Activated gamma-delta T cell (primary cell): Measurements from ENCODE around the gene TMEM238L.

Experiments
- DNase-seq: peaks from one replicate; lab custom pipeline; 2025; lab: John Stamatoyannopoulos, UW

The TMEM238L gene

GRCh38 chr17:10804546-10804945, 647 bp upstream of the TMEM238L start:
- no peak for DNase-seq

GRCh38 chr17:10803350-10803749, 549 bp downstream of the TMEM238L start:
- DNase-seq, result no peak

GRCh38 chr17:10802496-10803284, 1.2 kb downstream of the TMEM238L start:
- DNase-seq, result no peak

DNA sequence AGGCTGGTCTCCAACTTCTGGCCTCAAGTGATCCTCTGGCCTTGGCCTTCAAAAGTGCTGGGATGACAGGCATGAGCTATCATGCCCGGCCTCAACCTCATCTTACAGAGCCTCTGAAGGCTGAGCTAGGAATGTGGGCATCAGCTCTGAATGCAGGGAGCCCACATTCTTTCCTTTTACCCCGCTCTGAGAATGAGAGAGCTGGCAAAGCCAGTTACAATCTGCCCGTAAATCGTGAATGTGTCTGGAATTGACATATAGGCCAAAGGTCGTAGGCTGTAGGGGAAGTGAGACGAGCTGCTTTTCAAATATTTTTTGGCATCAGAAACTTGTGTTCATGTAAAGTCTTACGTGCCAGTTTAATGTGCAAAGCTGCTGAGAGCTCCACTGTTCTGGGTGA, 4.5 kb downstream of the TMEM238L start:
- DNase-seq, result no peak

DNA sequence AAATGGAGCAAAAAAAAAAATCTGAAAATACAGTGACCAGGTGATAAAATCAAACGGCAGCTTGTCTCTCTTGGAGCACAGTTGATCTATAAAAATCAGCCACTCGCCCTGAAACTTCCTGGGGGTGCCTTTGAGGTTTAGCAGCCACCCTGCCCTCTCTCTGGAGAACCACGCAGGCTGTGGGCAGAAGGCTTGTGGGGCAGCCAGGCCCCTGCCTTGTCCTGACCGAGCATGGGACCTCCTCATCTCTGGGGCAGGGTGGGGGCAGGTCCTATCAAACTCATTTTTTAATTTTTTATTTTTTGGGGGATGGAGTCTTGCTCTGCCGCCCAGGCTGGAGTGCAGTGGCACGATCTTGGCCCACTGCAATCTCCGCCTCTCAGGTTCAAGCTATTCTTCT, 5.0 kb downstream of the TMEM238L start:
- no peak for DNase-seq

- DNase-seq, result no peak
Observed at GRCh38 chr17:10798332-10798749, 5.6 kb downstream of the TMEM238L start.

GRCh38 chr17:10797476-10798328, 6.2 kb downstream of the TMEM238L start:
- DNase-seq, result no peak

DNA sequence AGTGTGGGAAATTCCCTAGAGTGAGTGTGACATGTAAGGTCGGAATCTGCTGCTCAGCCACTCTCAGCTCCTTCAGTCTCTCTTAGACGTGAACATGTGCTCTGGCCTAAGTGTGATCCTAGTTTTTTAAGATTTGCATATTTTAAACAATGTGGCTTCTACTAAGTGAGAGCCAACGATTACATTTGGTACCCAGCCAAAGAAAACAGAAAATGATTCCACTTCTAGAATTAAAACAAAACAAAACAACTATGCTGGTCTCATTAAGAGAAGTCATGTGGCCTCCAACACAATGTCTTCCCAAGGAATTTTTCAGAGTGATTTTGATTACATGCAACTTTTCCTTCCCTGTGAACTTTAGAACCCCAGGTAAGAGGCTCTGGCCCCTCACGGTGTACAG, 10.1 kb downstream of the TMEM238L start:
- DNase-seq, result no peak

- DNase-seq, result no peak
Observed at GRCh38 chr17:10793256-10793655, 10.6 kb downstream of the TMEM238L start.

GRCh38 chr17:10792151-10792550, 11.7 kb downstream of the TMEM238L start:
- DNase-seq, result no peak

DNA sequence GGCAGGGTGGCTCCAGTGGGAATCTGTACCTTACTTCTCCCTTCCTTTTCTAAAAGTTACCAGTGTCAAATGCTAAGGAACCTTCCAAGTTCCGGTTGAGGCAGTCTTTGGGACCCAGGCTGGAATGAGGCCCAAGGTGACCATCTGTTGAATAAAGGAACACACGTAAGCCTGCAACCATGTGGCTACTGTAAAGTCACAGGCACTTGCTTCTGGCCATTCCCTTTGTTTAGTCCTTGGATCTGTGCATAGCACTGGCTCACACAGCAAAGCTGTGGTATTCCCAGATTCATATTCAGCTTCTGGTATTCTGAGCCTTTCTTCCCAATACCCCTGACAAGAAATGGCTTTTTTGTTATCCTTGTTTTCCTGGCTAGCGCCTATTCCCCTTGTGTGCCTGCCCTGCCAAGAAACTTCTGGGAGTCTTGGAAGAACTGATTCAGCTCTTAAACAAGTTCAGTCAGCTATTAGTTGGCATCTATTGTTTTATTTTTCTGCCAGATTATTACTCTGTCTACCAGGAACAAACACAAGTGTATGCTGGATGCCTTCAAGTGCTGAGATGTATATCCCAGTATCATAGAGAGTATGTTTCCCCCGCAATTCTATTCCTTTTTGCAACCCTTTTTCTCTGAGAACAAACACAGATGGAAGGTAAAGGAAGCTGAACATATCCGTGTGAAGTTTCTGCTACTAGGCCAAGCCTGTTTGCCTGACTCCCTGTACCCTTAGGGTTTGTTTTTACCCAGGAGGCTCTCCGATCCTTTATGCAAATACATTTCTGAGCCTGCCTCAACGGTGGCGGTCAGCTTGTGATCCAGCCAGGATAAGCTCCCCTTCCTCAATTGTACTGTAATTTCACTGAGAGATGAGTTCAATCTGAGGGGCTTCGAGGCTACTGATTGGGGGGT, 13.2 kb downstream of the TMEM238L start:
- no peak for DNase-seq

GRCh38 chr17:10789694-10790271, 14.1 kb downstream of the TMEM238L start:
- DNase-seq, result no peak

DNA sequence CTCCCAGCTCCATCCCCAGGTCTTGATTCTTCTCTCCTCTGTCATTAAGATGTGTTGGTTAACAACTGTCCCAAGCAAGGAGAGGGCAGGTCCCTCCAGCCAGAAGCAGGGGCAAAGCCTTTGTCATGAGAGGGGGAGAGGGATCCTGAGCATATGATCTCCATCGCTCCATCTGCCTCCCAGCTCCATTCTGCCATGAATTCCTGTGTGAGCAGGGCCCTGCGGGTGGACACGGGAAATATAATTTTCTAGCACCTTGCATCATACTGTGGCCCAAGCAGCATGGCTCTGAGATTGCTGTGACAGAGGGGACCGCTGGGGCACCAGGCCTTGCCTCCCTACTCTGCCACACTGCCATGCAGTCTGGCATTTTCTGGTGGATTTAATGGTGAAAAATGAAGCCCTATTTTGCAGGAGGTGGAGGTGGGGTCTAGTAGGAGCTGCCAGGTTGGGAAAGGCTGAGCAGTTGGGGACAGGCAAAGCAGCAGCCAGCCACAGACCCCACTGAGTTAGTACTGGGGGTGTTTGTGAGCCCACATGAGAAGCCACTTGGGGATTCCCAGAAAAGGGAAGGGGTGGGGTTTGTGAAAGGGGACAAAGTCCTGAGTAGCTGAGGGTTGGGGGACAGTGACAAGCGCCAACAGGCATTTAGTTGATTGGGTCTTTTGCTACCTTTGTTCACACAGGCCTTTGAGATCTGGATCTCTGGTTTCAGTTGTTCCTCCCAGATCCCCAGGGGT, 16.4 kb downstream of the TMEM238L start:
- no peak for DNase-seq

- no peak for DNase-seq
Observed at GRCh38 chr17:10785295-10785694, 18.6 kb downstream of the TMEM238L start.

DNA sequence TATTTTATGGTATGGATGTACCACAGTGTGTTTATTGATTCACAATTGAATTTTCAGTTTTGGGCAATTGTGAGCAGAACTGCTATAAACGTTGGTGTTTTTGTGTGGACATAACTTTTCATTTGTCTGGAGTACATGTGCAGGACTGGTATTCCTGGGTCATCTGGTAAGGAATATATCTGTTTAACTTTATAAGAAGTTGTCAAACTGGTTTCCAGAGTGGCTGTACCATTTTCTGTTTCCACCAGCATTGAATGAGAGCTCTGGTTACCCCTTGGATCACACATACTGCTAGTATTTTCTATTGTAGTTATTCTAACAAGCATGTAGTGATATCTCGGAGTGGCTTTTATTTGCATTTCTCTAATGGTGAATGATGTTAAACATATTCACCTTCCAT, 24.3 kb downstream of the TMEM238L start:
- no peak for DNase-seq

DNA sequence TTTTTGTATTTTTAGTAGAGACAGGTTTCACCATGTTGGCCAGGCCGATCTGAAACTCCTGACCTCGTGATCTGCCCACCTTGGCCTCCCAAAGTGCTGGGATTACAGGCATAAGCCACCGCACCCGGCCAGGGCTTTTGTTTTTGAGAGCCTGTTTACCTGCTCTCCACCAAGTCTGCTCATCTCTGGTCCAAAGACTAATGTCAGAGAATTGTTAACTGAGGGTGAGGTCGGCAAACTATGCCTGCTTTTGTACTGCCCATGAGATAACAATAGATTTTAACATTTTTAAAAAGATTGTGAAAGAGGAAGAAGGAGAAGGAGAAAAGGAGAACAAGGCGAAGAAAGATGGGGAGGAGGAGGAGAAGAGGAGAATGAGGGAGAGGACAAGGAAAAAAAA, 26.0 kb downstream of the TMEM238L start:
- DNase-seq, result no peak

DNA sequence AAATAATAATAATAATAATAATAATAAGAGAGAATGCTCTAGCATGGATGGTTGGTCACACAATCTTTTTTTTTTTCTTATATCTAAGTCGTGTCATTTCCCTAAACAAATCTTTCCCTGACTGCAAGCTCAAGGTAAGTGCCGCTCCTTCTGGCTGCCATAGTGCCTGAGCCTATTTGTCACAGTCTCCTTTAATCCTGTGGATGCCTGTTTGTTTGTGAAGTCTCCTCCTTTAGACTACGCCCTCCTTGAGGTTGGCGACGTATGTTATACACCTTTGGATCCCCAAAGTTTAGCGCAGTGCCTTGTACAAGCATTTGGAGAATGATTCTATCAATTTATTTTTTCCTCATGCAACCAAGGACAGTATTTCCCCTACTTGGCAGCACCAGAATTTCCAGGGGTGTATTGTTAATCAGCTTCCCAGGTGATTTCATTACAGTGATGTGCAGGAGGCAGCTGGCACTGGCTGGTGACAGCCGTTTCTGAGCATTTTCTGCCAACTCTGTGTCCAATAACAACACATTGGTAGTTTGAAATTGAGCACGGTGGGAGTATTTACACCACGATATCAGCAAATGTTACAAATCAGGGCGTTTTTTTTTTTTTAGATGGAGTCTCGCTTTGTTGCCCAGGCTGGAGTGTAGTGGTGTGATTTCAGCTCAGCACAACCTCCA, 26.6 kb downstream of the TMEM238L start:
- no peak for DNase-seq

DNA sequence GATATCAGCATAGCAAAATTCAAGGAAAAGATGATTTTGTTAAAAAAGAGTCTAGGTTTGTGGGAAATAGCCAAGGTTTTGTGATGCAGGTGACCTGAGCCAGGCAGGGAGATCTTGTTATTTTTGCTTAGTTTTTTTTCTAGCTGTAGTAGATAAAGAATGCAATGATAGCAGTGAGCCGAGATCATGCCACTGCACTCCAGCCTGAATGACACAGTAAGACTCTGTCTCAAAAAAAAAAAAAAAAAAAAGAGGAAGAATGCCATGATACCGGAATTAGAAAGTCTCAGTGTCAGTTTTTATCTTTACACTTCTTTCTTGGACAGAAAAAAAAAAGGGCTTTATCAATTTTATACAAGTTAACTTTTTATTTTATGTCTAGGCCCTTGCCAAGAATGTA, 27.5 kb downstream of the TMEM238L start:
- no peak for DNase-seq

DNA sequence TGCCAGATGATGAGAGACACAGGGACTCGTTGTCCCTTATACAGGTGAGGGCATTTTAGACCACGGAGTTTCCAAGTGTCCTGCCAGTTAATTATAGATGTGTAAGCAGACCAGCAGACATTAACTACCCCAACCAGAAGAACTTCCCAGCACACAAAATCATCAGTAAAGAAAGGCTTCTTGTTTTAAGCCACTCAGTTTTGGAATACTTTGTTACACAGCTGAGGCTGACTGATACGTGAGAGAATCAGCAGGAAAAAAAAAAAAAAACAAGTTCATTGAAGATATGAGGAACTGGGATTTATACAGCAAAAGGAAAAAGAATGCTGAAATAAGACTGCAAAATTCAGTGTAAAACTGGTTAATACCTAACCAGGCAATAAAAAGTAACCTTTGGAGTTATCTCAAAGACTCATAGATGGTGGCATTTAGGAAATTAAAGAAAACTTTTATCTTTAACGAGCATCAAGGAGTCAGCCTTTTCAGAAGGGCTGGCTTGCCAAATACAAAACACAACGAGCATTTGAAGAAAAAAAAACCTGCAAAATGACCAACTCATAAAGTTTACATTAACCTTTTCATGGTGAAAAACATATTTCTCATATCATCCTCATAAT, 28.1 kb downstream of the TMEM238L start:
- DNase-seq, result no peak

- DNase-seq, result no peak
Observed at GRCh38 chr17:10775058-10775457, 28.8 kb downstream of the TMEM238L start.
